Skeletal muscle satellite cell (primary cell): Measurements from ENCODE around the gene VWCE.
"Not testable (repeated sequence)": the region's sequence is repeated elsewhere in the genome, so short reads cannot be mapped to it uniquely, and the experiment has no call there.

Experiments used
- H3K27me3 ChIP-seq: 2 replicates; pipeline ENCODE4 v1.7.0; 2013; ENCODE audit warnings: low read length; ENCODE audit not compliant: control insufficient read depth, insufficient read depth
- H3K36me3 ChIP-seq: 2 replicates; pipeline ENCODE4 v1.7.0; 2013; ENCODE audit warnings: mild to moderate bottlenecking, control low read depth, low read length; ENCODE audit not compliant: insufficient read depth
- H3K4me1 ChIP-seq: 2 replicates; pipeline ENCODE4 v1.7.0; 2013; ENCODE audit warnings: low read length; ENCODE audit not compliant: control insufficient read depth, insufficient read depth
- H3K4me2 ChIP-seq: 2 replicates; pipeline ENCODE4 v1.7.0; 2013; ENCODE audit warnings: mild to moderate bottlenecking, low read length
- H3K4me3 ChIP-seq: 2 replicates; pipeline ENCODE4 v1.7.0; 2013; ENCODE audit warnings: low read length
- H3K9ac ChIP-seq: 2 replicates; pipeline ENCODE4 v1.7.0; 2013; ENCODE audit warnings: mild to moderate bottlenecking, low read depth, low read length, moderate library complexity
- H3K9me3 ChIP-seq: replicated peaks from 2 replicates; pipeline ENCODE4 v1.7.0; 2013; ENCODE audit warnings: mild to moderate bottlenecking, control low read depth, low read length

The VWCE gene

GRCh38 chr11:61264371-61264770 lies 30.7 kb downstream of the VWCE start:
- no peaks in the 10 kb centered on the region for H3K9me3 ChIP-seq
- H3K36me3 ChIP-seq: no peaks in the 10 kb centered on the region
- H3K4me2 ChIP-seq: no peak overlapping the region
- H3K27me3 ChIP-seq: no peaks in the 10 kb centered on the region
- H3K9ac ChIP-seq: no peak overlapping the region
- H3K4me1 ChIP-seq: no peaks in the 10 kb centered on the region
- no peak overlapping the region for H3K4me3 ChIP-seq

GRCh38 chr11:61259363-61259762 lies 35.8 kb downstream of the VWCE start:
- H3K27me3 ChIP-seq: no peaks in the 10 kb centered on the region
- peaks cover 4% of the 10 kb centered on the region for H3K4me1 ChIP-seq

GRCh38 chr11:61258546-61258945 lies 36.6 kb downstream of the VWCE start:
- no peak overlapping the region for H3K4me3 ChIP-seq
- no peaks in the 10 kb centered on the region for H3K27me3 ChIP-seq
- H3K4me2 ChIP-seq: no peak overlapping the region
- no peaks in the 10 kb centered on the region for H3K9me3 ChIP-seq
- H3K4me1 ChIP-seq: peaks cover 4% of the 10 kb centered on the region
- no peaks in the 10 kb centered on the region for H3K36me3 ChIP-seq
- no peak overlapping the region for H3K9ac ChIP-seq

More at GRCh38 chr11:61259363-61259762, 35.8 kb downstream of the VWCE start:
- Histone ChIP-seq H3K4me2 (no peak overlapping the region), H3K9ac (no peak overlapping the region), H3K9me3 (no peaks in the 10 kb centered on the region), H3K36me3 (no peaks in the 10 kb centered on the region), H3K4me3 (no peak overlapping the region)

- no peaks in the 10 kb centered on the region for H3K27me3 ChIP-seq
- H3K4me3 ChIP-seq: no peak overlapping the region
- H3K9me3 ChIP-seq: no peaks in the 10 kb centered on the region
- no peak overlapping the region for H3K9ac ChIP-seq
- H3K36me3 ChIP-seq: no peaks in the 10 kb centered on the region
- peaks cover 4% of the 10 kb centered on the region for H3K4me1 ChIP-seq
- H3K4me2 ChIP-seq: no peak overlapping the region
These were observed 38.2 kb downstream of the VWCE start for GRCh38 chr11:61256710-61257482.

- no peaks in the 10 kb centered on the region for H3K36me3 ChIP-seq
- H3K9ac ChIP-seq: no peak overlapping the region
- peaks cover 10% of the 10 kb centered on the region for H3K27me3 ChIP-seq
- no peaks in the 10 kb centered on the region for H3K9me3 ChIP-seq
- peaks cover 4% of the 10 kb centered on the region for H3K4me1 ChIP-seq
- H3K4me3 ChIP-seq: no peak overlapping the region
- H3K4me2 ChIP-seq: no peak overlapping the region
These were observed 40.6 kb downstream of the VWCE start for GRCh38 chr11:61254403-61255025.

GRCh38 chr11:61252332-61252731 lies 42.8 kb downstream of the VWCE start:
- not testable (repeated sequence) for H3K4me1 ChIP-seq, H3K9me3 ChIP-seq, H3K36me3 ChIP-seq, H3K4me2 ChIP-seq, H3K9ac ChIP-seq, H3K4me3 ChIP-seq
- H3K27me3 ChIP-seq: peaks cover 18% of the 10 kb centered on the region

- not testable (repeated sequence) for H3K9me3 ChIP-seq, H3K4me1 ChIP-seq, H3K4me2 ChIP-seq, H3K4me3 ChIP-seq, H3K9ac ChIP-seq, H3K36me3 ChIP-seq
- peaks cover 18% of the 10 kb centered on the region for H3K27me3 ChIP-seq
These were observed 44.0 kb downstream of the VWCE start for GRCh38 chr11:61250796-61251765.

GRCh38 chr11:61249201-61249600 lies 45.9 kb downstream of the VWCE start:
- H3K9ac ChIP-seq, H3K4me3 ChIP-seq, H3K36me3 ChIP-seq, H3K9me3 ChIP-seq, H3K4me1 ChIP-seq, H3K4me2 ChIP-seq: not testable (repeated sequence)
- H3K27me3 ChIP-seq: peaks cover 18% of the 10 kb centered on the region

GRCh38 chr11:61248071-61248470 lies 47.0 kb downstream of the VWCE start:
- not testable (repeated sequence) for H3K4me2 ChIP-seq, H3K4me3 ChIP-seq, H3K9me3 ChIP-seq, H3K9ac ChIP-seq, H3K4me1 ChIP-seq, H3K36me3 ChIP-seq
- H3K27me3 ChIP-seq: peaks cover 18% of the 10 kb centered on the region

- H3K9me3 ChIP-seq, H3K4me1 ChIP-seq, H3K9ac ChIP-seq, H3K4me2 ChIP-seq, H3K27me3 ChIP-seq, H3K4me3 ChIP-seq, H3K36me3 ChIP-seq: not testable (repeated sequence)
These were observed 49.7 kb downstream of the VWCE start for GRCh38 chr11:61245284-61245964.

- H3K36me3 ChIP-seq, H3K4me3 ChIP-seq, H3K4me1 ChIP-seq, H3K27me3 ChIP-seq, H3K9ac ChIP-seq, H3K9me3 ChIP-seq, H3K4me2 ChIP-seq: not testable (repeated sequence)
These were observed 53.6 kb downstream of the VWCE start for GRCh38 chr11:61241526-61241925.
